HCT116 (cell line): ENCODE data around the gene SIN3B. TPM values are rescaled to one million over a fixed set of nuclear protein-coding genes. Genes with fewer than 3 reads are reported as not detected.

Experiments used
- ATAC-seq: fragments of 200-7000 bp; cut with Tn5 transposase; 2 replicates; pipeline ENCODE4 v1.9.1; 2020; ENCODE audit warnings: mild to moderate bottlenecking, moderate library complexity
- BruUV-seq: library from RNA; stranded (reverse); fragments of 400-500 nt; replicated peaks from 2 replicates; lab custom pipeline; 2021; lab: Mats Ljungman, UMichigan
- CTCF ChIA-PET: fragments of 300-600 bp; sonication (Branson Sonifier 250); formaldehyde crosslinking; loops from one replicate; lab custom pipeline; 2021; ENCODE audit warnings: antibody characterized with exemption; lab: Charles Lee
- POLR2A ChIA-PET: fragments of 300-600, 350-600 bp; sonication (Branson Sonifier 250); formaldehyde crosslinking; loops from one replicate; lab custom pipeline; 2021; ENCODE audit warnings: antibody characterized with exemption; lab: Charles Lee
- RAD21 ChIA-PET, 2 experiments: fragments of 300-600 bp; sonication (Branson Sonifier 250); formaldehyde crosslinking; loops; one replicate each; lab custom pipeline; 2023; ENCODE audit warnings: low total read pairs in 2 of 2; ENCODE audit not compliant: uncharacterized antibody in 2 of 2, unreplicated experiment in 2 of 2, low non-redundant PET in 1 of 2; lab: Charles Lee
- DNase-seq: peaks from one replicate; pipeline ENCODE4 v3.0.0-alpha.2; 2010; ENCODE audit warnings: low read depth, low spot score
- H2AFZ ChIP-seq: fragments of 200-600 bp; shearing (Covaris generic), sonication (generic); 2 replicates; pipeline ENCODE4 v1.6.1; 2017; ENCODE audit warnings: low read depth, mixed run types, mixed read lengths, antibody characterized with exemption, low read length; ENCODE audit not compliant: poor library complexity, severe bottlenecking
- H3K27ac ChIP-seq: 2 replicates; pipeline ENCODE4 v1.5.1; 2012; ENCODE audit warnings: low read depth, low read length
- H3K27me3 ChIP-seq: fragments of 200-600 bp; sonication (generic); 2 replicates; pipeline ENCODE4 v1.6.1; 2016; ENCODE audit warnings: mixed run types, low read length, mixed read lengths; ENCODE audit not compliant: insufficient read depth
- H3K36me3 ChIP-seq, 2 experiments: fragments of 200-500 bp in 1 of 2; fragments of 200-600 bp in 1 of 2; sonication (Bioruptor generic) in 1 of 2; sonication (generic) in 1 of 2; 2 replicates each; pipeline versions ENCODE4 v1.5.1 to v1.6.1; 2014 to 2016; ENCODE audit warnings: low read length in 2 of 2, inconsistent platforms in 1 of 2, mixed read lengths in 1 of 2, mixed run types in 1 of 2; ENCODE audit not compliant: insufficient read depth in 2 of 2, control insufficient read depth in 1 of 2
- H3K4me1 ChIP-seq, 2 experiments: fragments of 200-600 bp in 1 of 2; sonication (generic) in 1 of 2; 2 replicates each; pipeline versions ENCODE4 v1.5.1 to v1.6.1; 2012 to 2017; ENCODE audit warnings: low read length in 2 of 2, inconsistent platforms in 1 of 2, mild to moderate bottlenecking in 1 of 2, mixed read lengths in 1 of 2, mixed run types in 1 of 2, moderate library complexity in 1 of 2; ENCODE audit not compliant: insufficient read depth in 2 of 2, control insufficient read depth in 1 of 2
- H3K4me2 ChIP-seq: fragments of 200-600 bp; sonication (generic); 2 replicates; pipeline ENCODE4 v1.6.1; 2017; ENCODE audit warnings: mixed run types, low read length, mixed read lengths
- H3K4me3 ChIP-seq, 2 experiments: fragments of 200-600 bp in 1 of 2; sonication (generic) in 1 of 2; replicated peaks in 1 of 2; 2 replicates each; pipeline ENCODE4 v1.5.1; 2011 to 2016; ENCODE audit warnings: low read length in 2 of 2, control low read depth in 1 of 2, low read depth in 1 of 2, mild to moderate bottlenecking in 1 of 2, mixed read lengths in 1 of 2, mixed run types in 1 of 2
- H3K79me2 ChIP-seq: fragments of 200-600 bp; sonication (generic); 2 replicates; pipeline ENCODE4 v1.6.1; 2017; ENCODE audit warnings: mild to moderate bottlenecking, mixed run types, low read length, moderate library complexity, mixed read lengths; ENCODE audit not compliant: insufficient read depth
- H3K9ac ChIP-seq: fragments of 200-600 bp; sonication (generic); 2 replicates; pipeline ENCODE4 v1.6.1; 2016; ENCODE audit warnings: low read length, mixed read lengths
- H3K9me2 ChIP-seq: fragments of 200-600 bp; sonication (generic), shearing (Covaris generic); 2 replicates; pipeline ENCODE4 v1.6.1; 2017; ENCODE audit warnings: mixed run types, mild to moderate bottlenecking, moderate library complexity; ENCODE audit not compliant: insufficient read depth
- H3K9me3 ChIP-seq, 2 experiments: fragments of 200-500 bp in 1 of 2; fragments of 200-600 bp in 1 of 2; sonication (Bioruptor generic) in 1 of 2; sonication (generic) in 1 of 2; 2 replicates each; pipeline ENCODE4 v1.6.1; 2014 to 2017; ENCODE audit warnings: low read length in 2 of 2, mixed read lengths in 2 of 2, inconsistent platforms in 1 of 2, low read depth in 1 of 2, mild to moderate bottlenecking in 1 of 2, mixed run types in 1 of 2, moderate library complexity in 1 of 2; ENCODE audit not compliant: control insufficient read depth in 1 of 2, insufficient read depth in 1 of 2
- H4K20me1 ChIP-seq: fragments of 200-600 bp; sonication (generic), shearing (Covaris generic); 2 replicates; pipeline ENCODE4 v1.6.1; 2017; ENCODE audit warnings: mixed run types, mild to moderate bottlenecking, moderate library complexity; ENCODE audit not compliant: insufficient read depth
- ATF3 ChIP-seq: IDR thresholded peaks from 2 replicates; pipeline ENCODE4 v1.6.1; 2012
- CBX3 ChIP-seq: IDR thresholded peaks from 2 replicates; pipeline ENCODE4 v1.6.1; 2012; ENCODE audit warnings: low read depth
- CEBPB ChIP-seq: IDR thresholded peaks from 2 replicates; pipeline ENCODE4 v1.6.1; 2012; ENCODE audit warnings: low read depth
- ELF1 ChIP-seq: IDR thresholded peaks from 2 replicates; pipeline ENCODE4 v1.6.1; 2012; ENCODE audit warnings: low read depth, borderline replicate concordance
- EZH2 ChIP-seq: fragments of 200-600 bp; sonication (generic); IDR thresholded peaks from 2 replicates; pipeline ENCODE4 v1.6.1; 2017; ENCODE audit warnings: antibody characterized with exemption, mixed run types
- FOSL1 ChIP-seq: IDR thresholded peaks from 2 replicates; pipeline ENCODE4 v1.6.1; 2012; ENCODE audit warnings: low read depth
- JUND ChIP-seq: IDR thresholded peaks from 2 replicates; pipeline ENCODE4 v1.6.1; 2012
- POLR2AphosphoS5 ChIP-seq: IDR thresholded peaks from 2 replicates; pipeline ENCODE4 v1.6.1; 2011; ENCODE audit warnings: mild to moderate bottlenecking, low read depth, low read length, moderate library complexity
- REST ChIP-seq: IDR thresholded peaks from 2 replicates; pipeline ENCODE4 v1.6.1; 2012; ENCODE audit warnings: low read depth
- SIN3A ChIP-seq: IDR thresholded peaks from 2 replicates; pipeline ENCODE4 v1.6.1; 2012; ENCODE audit warnings: low read depth
- SP1 ChIP-seq: IDR thresholded peaks from 2 replicates; pipeline ENCODE4 v1.6.1; 2012; ENCODE audit warnings: low read depth
- SRF ChIP-seq: IDR thresholded peaks from 2 replicates; pipeline ENCODE4 v1.6.1; 2012; ENCODE audit warnings: low read depth
- TCF7L2 ChIP-seq: IDR thresholded peaks from 2 replicates; pipeline ENCODE4 v1.7.0; 2011; ENCODE audit warnings: borderline replicate concordance, inconsistent platforms; ENCODE audit not compliant: insufficient read depth, insufficient read length; ENCODE audit errors: extremely low read depth
- YY1 ChIP-seq: IDR thresholded peaks from 2 replicates; pipeline ENCODE4 v1.6.1; 2011; ENCODE audit warnings: low read length, low read depth, moderate library complexity, mild to moderate bottlenecking; ENCODE audit not compliant: insufficient replicate concordance; ENCODE audit errors: extremely low read depth
- ZBTB33 ChIP-seq: IDR thresholded peaks from 2 replicates; pipeline ENCODE4 v1.6.1; 2011; ENCODE audit warnings: mild to moderate bottlenecking, low read length, moderate library complexity; ENCODE audit not compliant: insufficient replicate concordance; ENCODE audit errors: extremely low read depth
- ZNF274 ChIP-seq: fragments of 200-500 bp; sonication (Bioruptor generic); IDR thresholded peaks from 2 replicates; pipeline ENCODE4 v1.6.1; 2014; ENCODE audit warnings: mild to moderate bottlenecking, low read depth, low read length, inconsistent platforms
- intact Hi-C: fragments of 100-400 bp; cut with micrococcal nuclease; formaldehyde crosslinking; loops from 2 replicates; pipeline ENCODE4 v1.10.0; 2022
- total RNA-seq: library from RNA; stranded (reverse); gene quantifications from one replicate; pipeline ENCODE4 v1.2.1, GENCODE V29; 2021; ENCODE audit not compliant: unreplicated experiment

Gene SIN3B
- total RNA-seq, 1 experiment from 2014 or later = 59.9 TPM

- no peak overlapping the region for H3K27ac ChIP-seq
- H3K79me2 ChIP-seq = no peaks in the 10 kb centered on the region
- BruUV-seq = no TSS peak
- no peak overlapping the region for H3K9ac ChIP-seq
- H3K4me3 ChIP-seq = no peak overlapping the region
- no peaks in the 10 kb centered on the region for H4K20me1 ChIP-seq
- DNase-seq (no peak), ATAC-seq (no peak)
- no peak overlapping the region for H2AFZ ChIP-seq
- TF ChIP-seq TCF7L2 (no peak), ELF1 (no peak), YY1 (no peak), ZBTB33 (no peak), EZH2 (no peak), REST (no peak), POLR2AphosphoS5 (no peak), ZNF274 (no peak), JUND (no peak), SIN3A (no peak), CEBPB (no peak), FOSL1 (no peak), SRF (no peak), SP1 (no peak), CBX3 (no peak), ATF3 (no peak)
- H3K9me2 ChIP-seq = no peaks in the 10 kb centered on the region
- H3K36me3 ChIP-seq = no peaks in the 10 kb centered on the region
- CTCF ChIA-PET = interaction anchor here (0.9 kb wide), 1 partner anchor 151 kb away, joined by 3 read pairs; no protein-coding TSS in a partner anchor
- POLR2A ChIA-PET = interaction anchor here (0.5 kb wide), 1 partner anchor 17 kb away, joined by 7 read pairs; no protein-coding TSS in a partner anchor
- no peaks in the 10 kb centered on the region for H3K27me3 ChIP-seq
- no peak overlapping the region for H3K4me2 ChIP-seq
- peaks cover under 1 to 5% of the 10 kb centered on the region in 2 experiments; a peak in 2 of 4 replicates for H3K4me1 ChIP-seq
- RAD21 ChIA-PET = no interaction called here
- no peaks in the 10 kb centered on the region for H3K9me3 ChIP-seq
- intact Hi-C loops = no loop called here
Observed at GRCh38 chr19:16901491-16902175, 72.4 kb downstream of the SIN3B start.
